ENCODE data around the gene SGO1. TPM values are rescaled to one million over a fixed set of nuclear protein-coding genes. Genes with fewer than 3 reads are reported as not detected.

The SGO1 gene
- total RNA-seq, 2 donors from 2014 or later = 0.14 TPM; not detected in 1

GRCh38 chr3:20197775-20198174, 11.8 kb upstream of the SGO1 start:
- H3K9me3 ChIP-seq = no peaks in the 10 kb centered on the region
- DNase-seq (ENCODE audit: low spot score) (no peak), ATAC-seq (ENCODE audit: insufficient number of reproducible peaks, low FRiP score, low read depth) (no peak)
- no peaks in the 10 kb centered on the region for H3K36me3 ChIP-seq
- H3K27ac ChIP-seq = no peak overlapping the region
- H3K4me3 ChIP-seq = no peak overlapping the region
- no peaks in the 10 kb centered on the region for H3K27me3 ChIP-seq (replicated peaks; ENCODE audit: insufficient read depth)
- no peaks in the 10 kb centered on the region for H3K4me1 ChIP-seq (ENCODE audit: control insufficient read depth in 1 of 2, low read depth in 2 of 2)
- no peak for TF ChIP-seq CTCF (IDR thresholded peaks at IDR 0.05)

GRCh38 chr3:20194793-20195460, 8.9 kb upstream of the SGO1 start:
- Histone ChIP-seq H3K9me3 (no peaks in the 10 kb centered on the region), H3K4me3 (no peak overlapping the region), H3K36me3 (no peaks in the 10 kb centered on the region), H3K27ac (no peak overlapping the region), H3K27me3 (replicated peaks; ENCODE audit: insufficient read depth) (no peaks in the 10 kb centered on the region), H3K4me1 (ENCODE audit: control insufficient read depth in 1 of 2, low read depth in 2 of 2) (no peaks in the 10 kb centered on the region)
- no peak for ATAC-seq (ENCODE audit: insufficient number of reproducible peaks, low FRiP score, low read depth)
- DNase-seq (ENCODE audit: low spot score) = no peak
- no peak for TF ChIP-seq CTCF (IDR thresholded peaks at IDR 0.05)

- no peak for ATAC-seq (ENCODE audit: insufficient number of reproducible peaks, low FRiP score, low read depth)
- no peak for TF ChIP-seq CTCF (IDR thresholded peaks at IDR 0.05)
- H3K27me3 ChIP-seq (replicated peaks; ENCODE audit: insufficient read depth) = no peaks in the 10 kb centered on the region
- no peak overlapping the region for H3K27ac ChIP-seq
- no peaks in the 10 kb centered on the region for H3K9me3 ChIP-seq
- no peak for DNase-seq (ENCODE audit: low spot score)
- H3K36me3 ChIP-seq = no peaks in the 10 kb centered on the region
- H3K4me3 ChIP-seq = no peak overlapping the region
- peaks cover 3 to 13% of the 10 kb centered on the region in 2 donors for H3K4me1 ChIP-seq (ENCODE audit: control insufficient read depth in 1 of 2, low read depth in 2 of 2)
Observed at GRCh38 chr3:20190991-20191390, 5.0 kb upstream of the SGO1 start.

GRCh38 chr3:20186600-20187004, 596 bp upstream of the SGO1 start:
- H3K4me3 ChIP-seq = peak overlapping the region; percentile 82
- peaks cover 3 to 24% of the 10 kb centered on the region in 2 donors for H3K4me1 ChIP-seq (ENCODE audit: control insufficient read depth in 1 of 2, low read depth in 2 of 2)
- no peak for DNase-seq (ENCODE audit: low spot score)
- no peaks in the 10 kb centered on the region for H3K9me3 ChIP-seq
- H3K36me3 ChIP-seq = no peaks in the 10 kb centered on the region
- H3K27ac ChIP-seq = peak overlapping the region; percentile 90 to 97
- no peak for ATAC-seq (ENCODE audit: insufficient number of reproducible peaks, low FRiP score, low read depth)
- TF ChIP-seq CTCF (IDR thresholded peaks at IDR 0.05) = no peak
- no peaks in the 10 kb centered on the region for H3K27me3 ChIP-seq (replicated peaks; ENCODE audit: insufficient read depth)

- H3K4me1 ChIP-seq (ENCODE audit: control insufficient read depth in 1 of 2, low read depth in 2 of 2) = peaks cover 3 to 24% of the 10 kb centered on the region in 2 donors
- DNase-seq (ENCODE audit: low spot score) = no peak
- H3K36me3 ChIP-seq = no peaks in the 10 kb centered on the region
- no peak for ATAC-seq (ENCODE audit: insufficient number of reproducible peaks, low FRiP score, low read depth)
- H3K27me3 ChIP-seq (replicated peaks; ENCODE audit: insufficient read depth) = no peaks in the 10 kb centered on the region
- TF ChIP-seq CTCF (IDR thresholded peaks at IDR 0.05) = no peak
- H3K27ac ChIP-seq = no peak overlapping the region
- H3K9me3 ChIP-seq = no peaks in the 10 kb centered on the region
- peak overlapping the region; percentile 82 for H3K4me3 ChIP-seq
Observed at GRCh38 chr3:20185331-20185678, 701 bp downstream of the SGO1 start.
